Endothelial cell of umbilical vein (primary cell): ENCODE results near the gene FRZB. TPM values are rescaled to one million over a fixed set of nuclear protein-coding genes. Genes with fewer than 3 reads are reported as not detected.

ENCODE experiments used
- BruUV-seq: library from RNA; stranded (reverse); fragments of 400-500 nt; replicated peaks from 2 replicates; lab custom pipeline; 2021; lab: Mats Ljungman, UMichigan
- CTCF ChIA-PET: fragments of 300-600, 350-600 bp; sonication (Branson Sonifier 250); formaldehyde crosslinking; loops from one replicate; lab custom pipeline; 2021; ENCODE audit warnings: antibody characterized with exemption, inconsistent platforms; lab: Charles Lee
- POLR2A ChIA-PET: fragments of 300-600, 350-600 bp; sonication (Branson Sonifier 250); formaldehyde crosslinking; loops from one replicate; lab custom pipeline; 2021; ENCODE audit warnings: antibody characterized with exemption, inconsistent platforms; lab: Charles Lee
- DNase-seq: peaks from one replicate; pipeline ENCODE4 v3.0.0-alpha.2; 2011; ENCODE audit warnings: low read depth, low spot score
- FAIRE-seq: peaks from 2 replicates; lab custom pipeline; 2011; peaks lifted over from hg19 to GRCh38; lab: Jason Lieb, UNC
- H2AFZ ChIP-seq: 2 replicates; pipeline ENCODE4 v1.6.0; 2012; ENCODE audit warnings: low read depth, low read length, control low read depth, inconsistent platforms
- H3K27ac ChIP-seq: 2 replicates; pipeline ENCODE4 v1.5.1; 2011; ENCODE audit warnings: low read depth, mild to moderate bottlenecking, control low read depth, low read length, moderate library complexity; ENCODE audit not compliant: insufficient read depth
- H3K27me3 ChIP-seq, 2 experiments: 2 replicates each; pipeline versions ENCODE4 v1.6.0 to v1.6.1; 2011; ENCODE audit warnings: low read length in 2 of 2, mixed read lengths in 1 of 2; ENCODE audit not compliant: control insufficient read depth in 2 of 2, insufficient read depth in 2 of 2
- H3K36me3 ChIP-seq, 2 experiments: 2 replicates in 1 of 2; 3 replicates in 1 of 2; pipeline ENCODE4 v1.5.1; 2011; ENCODE audit warnings: low read length in 2 of 2, mild to moderate bottlenecking in 1 of 2, moderate library complexity in 1 of 2; ENCODE audit not compliant: control insufficient read depth in 2 of 2, insufficient read depth in 2 of 2; ENCODE audit errors: extremely low read depth in 1 of 2
- H3K4me1 ChIP-seq: 3 replicates; pipeline ENCODE4 v1.5.1; 2011; ENCODE audit warnings: mild to moderate bottlenecking, low read length; ENCODE audit not compliant: control insufficient read depth, insufficient read depth; ENCODE audit errors: extremely low read depth
- H3K4me2 ChIP-seq: 2 replicates; pipeline ENCODE4 v1.6.1; 2011; ENCODE audit warnings: low read length, control low read depth, mixed read lengths; ENCODE audit not compliant: insufficient read depth
- H3K4me3 ChIP-seq, 3 experiments: fragments of 200-600 bp in 1 of 3; sonication (generic), shearing (Covaris generic) in 1 of 3; replicated peaks in 1 of 3; 2 replicates each; pipeline ENCODE4 v1.5.1; 2011 to 2016; ENCODE audit warnings: control low read depth in 3 of 3, low read length in 3 of 3, mild to moderate bottlenecking in 2 of 3, inconsistent platforms in 1 of 3, low read depth in 1 of 3, moderate library complexity in 1 of 3; ENCODE audit not compliant: insufficient read depth in 1 of 3
- H3K79me2 ChIP-seq: 2 replicates; pipeline ENCODE4 v1.6.0; 2012; ENCODE audit warnings: low read length, inconsistent platforms; ENCODE audit not compliant: control insufficient read depth, insufficient read depth
- H3K9ac ChIP-seq: replicated peaks from 2 replicates; pipeline ENCODE3; 2011; ENCODE audit warnings: low read length, control low read depth; ENCODE audit not compliant: insufficient read depth; ENCODE audit errors: extremely low read depth
- H3K9me1 ChIP-seq: replicated peaks from 3 replicates; pipeline ENCODE4 v1.6.0; 2011; ENCODE audit warnings: mild to moderate bottlenecking, low read length; ENCODE audit not compliant: control insufficient read depth, insufficient read depth; ENCODE audit errors: extremely low read depth
- H3K9me3 ChIP-seq: replicated peaks from 2 replicates; pipeline ENCODE4 v1.5.1; 2012; ENCODE audit warnings: low read length, inconsistent platforms; ENCODE audit not compliant: control insufficient read depth, insufficient read depth
- H4K20me1 ChIP-seq: replicated peaks from 2 replicates; pipeline ENCODE3; 2011; ENCODE audit warnings: mild to moderate bottlenecking, low read length; ENCODE audit not compliant: control insufficient read depth, insufficient read depth; ENCODE audit errors: extremely low read depth
- CTCF ChIP-seq, 2 donors: IDR thresholded peaks; 1 replicate in 1 of 2; 2 replicates in 1 of 2; pipeline ENCODE4 v1.5.1; 2011; ENCODE audit warnings: low read length in 2 of 2, mild to moderate bottlenecking in 2 of 2, moderate library complexity in 2 of 2, control low read depth in 1 of 2, inconsistent platforms in 1 of 2, low read depth in 1 of 2; ENCODE audit not compliant: insufficient read depth in 1 of 2; ENCODE audit errors: extremely low read depth in 1 of 2
- EZH2 ChIP-seq: IDR thresholded peaks from 2 replicates; pipeline ENCODE4 v1.6.1; 2012; ENCODE audit warnings: borderline replicate concordance, low read depth, mild to moderate bottlenecking, moderate library complexity, low read length, inconsistent platforms; ENCODE audit not compliant: severe bottlenecking
- FOS ChIP-seq: IDR thresholded peaks from 2 replicates; pipeline ENCODE4 v1.6.1; 2011; ENCODE audit warnings: mild to moderate bottlenecking, low read length, moderate library complexity, borderline replicate concordance; ENCODE audit not compliant: insufficient read depth
- GATA2 ChIP-seq: IDR thresholded peaks from 2 replicates; pipeline ENCODE4 v1.7.0; 2011; ENCODE audit warnings: low read depth, mild to moderate bottlenecking, moderate library complexity, mixed read lengths, low read length; ENCODE audit not compliant: insufficient read length, insufficient read depth
- JUN ChIP-seq: IDR thresholded peaks from 2 replicates; pipeline ENCODE4 v1.6.1; 2011; ENCODE audit warnings: borderline replicate concordance, low read depth; ENCODE audit not compliant: insufficient read length, insufficient read depth
- MAX ChIP-seq: IDR thresholded peaks from 2 replicates; pipeline ENCODE4 v1.6.1; 2011; ENCODE audit not compliant: insufficient read depth, insufficient read length
- MYC ChIP-seq: IDR thresholded peaks from one replicate; pipeline ENCODE4 v1.6.1; 2011; ENCODE audit warnings: mild to moderate bottlenecking, low read depth, low read length
- POLR2A ChIP-seq: IDR thresholded peaks from 2 replicates; pipeline ENCODE4 v1.6.1; 2012; ENCODE audit warnings: low read depth, mild to moderate bottlenecking, control low read depth, low read length
- POLR2AphosphoS5 ChIP-seq: IDR thresholded peaks from 2 replicates; pipeline ENCODE4 v1.6.1; 2012; ENCODE audit warnings: low read depth, mild to moderate bottlenecking, control low read depth, low read length, moderate library complexity; ENCODE audit not compliant: insufficient read depth
- dilution Hi-C: fragments of 300-500 bp; cut with MboI; formaldehyde crosslinking; loops from one replicate; pipeline ENCODE4 v1.15.0; 2019; ENCODE audit warnings: low sequenced_read_pairs; ENCODE audit not compliant: extremely low pct_ligation_motif_present
- intact Hi-C: fragments of 100-400 bp; cut with micrococcal nuclease; formaldehyde crosslinking; loops from one replicate; pipeline ENCODE4 v1.10.0; 2022
- polyA plus RNA-seq, 4 experiments: library from polyadenylated mRNA; depleted of rRNA in 3 of 4; stranded (reverse) in 3 of 4; unstranded in 1 of 4; fragments of >200 nt; gene quantifications; 2 replicates each; pipeline versions ENCODE4 v1.2.1 to v1.2.3, GENCODE V29; 2011 to 2012; ENCODE audit warnings: missing spikeins in 1 of 4
- total RNA-seq: library from RNA; stranded (reverse); gene quantifications from 2 replicates; pipeline ENCODE4 v1.2.3, GENCODE V29; 2021

FRZB gene
- total and polyA plus RNA-seq, 2 donors (not counting 3 experiments of a cell fraction or from before 2014, with no cell fraction given), result 0.04 TPM; not detected in 1

- POLR2A ChIA-PET, result no interaction called here
- H2AFZ ChIP-seq, result no peak overlapping the region
- CTCF ChIA-PET, result interaction anchor here (1.0 kb wide), 1 partner anchor 12 kb away, joined by 3 read pairs; no protein-coding TSS in a partner anchor
- DNase-seq (no peak), FAIRE-seq (no peak)
- no peak overlapping the region for H3K4me2 ChIP-seq
- H3K79me2 ChIP-seq, result no peaks in the 10 kb centered on the region
- no peak overlapping the region for H3K9ac ChIP-seq
- no peak overlapping the region for H3K27ac ChIP-seq
- H3K4me3 ChIP-seq, result no peak overlapping the region
- H4K20me1 ChIP-seq, result no peaks in the 10 kb centered on the region
- dilution Hi-C loops (no loop called here), intact Hi-C loops (no loop called here)
- H3K4me1 ChIP-seq, result no peaks in the 10 kb centered on the region
- H3K9me1 ChIP-seq, result no peaks in the 10 kb centered on the region
- H3K9me3 ChIP-seq, result no peaks in the 10 kb centered on the region
- TF ChIP-seq EZH2 (no peak), GATA2 (no peak), JUN (no peak), CTCF (IDR thresholded peaks at IDR 0.05; ENCODE audit: extremely low read depth in 1 of 2, insufficient read depth in 1 of 2, low read depth in 1 of 2, low read length in 2 of 2) (no peak), MAX (no peak), POLR2A (no peak), POLR2AphosphoS5 (no peak), MYC (no peak), FOS (no peak)
- BruUV-seq, result no TSS peak
- H3K36me3 ChIP-seq, result no peaks in the 10 kb centered on the region
- H3K27me3 ChIP-seq, result peaks cover 0 to 1% of the 10 kb centered on the region in 2 experiments
These were observed 47.0 kb downstream of the FRZB start for GRCh38 chr2:182819412-182819811.
